Measurements from ENCODE around the gene CBL.

The CBL gene

DNA sequence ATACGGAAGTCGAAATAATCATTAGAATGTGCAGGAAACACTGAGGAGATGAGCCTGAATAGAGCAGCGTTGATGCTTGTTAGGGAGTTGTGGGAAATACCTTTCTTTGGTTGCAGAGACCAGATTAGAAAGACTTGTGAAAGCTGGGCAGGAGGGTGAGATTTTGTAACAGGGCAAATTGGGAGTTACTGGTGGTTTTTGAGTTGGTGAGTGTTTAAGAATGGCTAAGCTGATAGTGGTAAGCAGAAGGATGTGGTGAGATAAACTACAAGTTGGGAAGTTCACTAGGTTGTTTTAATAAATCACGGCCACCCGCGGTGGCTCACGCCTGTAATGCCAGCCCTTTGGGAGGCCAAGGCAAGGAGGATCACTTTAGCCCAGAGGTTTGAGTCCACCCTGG lies 76.4 kb downstream of the CBL start:
- TF ChIP-seq, protein P1, sequence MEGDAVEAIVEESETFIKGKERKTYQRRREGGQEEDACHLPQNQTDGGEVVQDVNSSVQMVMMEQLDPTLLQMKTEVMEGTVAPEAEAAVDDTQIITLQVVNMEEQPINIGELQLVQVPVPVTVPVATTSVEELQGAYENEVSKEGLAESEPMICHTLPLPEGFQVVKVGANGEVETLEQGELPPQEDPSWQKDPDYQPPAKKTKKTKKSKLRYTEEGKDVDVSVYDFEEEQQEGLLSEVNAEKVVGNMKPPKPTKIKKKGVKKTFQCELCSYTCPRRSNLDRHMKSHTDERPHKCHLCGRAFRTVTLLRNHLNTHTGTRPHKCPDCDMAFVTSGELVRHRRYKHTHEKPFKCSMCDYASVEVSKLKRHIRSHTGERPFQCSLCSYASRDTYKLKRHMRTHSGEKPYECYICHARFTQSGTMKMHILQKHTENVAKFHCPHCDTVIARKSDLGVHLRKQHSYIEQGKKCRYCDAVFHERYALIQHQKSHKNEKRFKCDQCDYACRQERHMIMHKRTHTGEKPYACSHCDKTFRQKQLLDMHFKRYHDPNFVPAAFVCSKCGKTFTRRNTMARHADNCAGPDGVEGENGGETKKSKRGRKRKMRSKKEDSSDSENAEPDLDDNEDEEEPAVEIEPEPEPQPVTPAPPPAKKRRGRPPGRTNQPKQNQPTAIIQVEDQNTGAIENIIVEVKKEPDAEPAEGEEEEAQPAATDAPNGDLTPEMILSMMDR (IDR thresholded peaks at IDR 0.05; ENCODE audit: borderline replicate concordance, control extremely low read depth, extremely low read depth, insufficient read depth, missing control alignments), result no peak
- no peak for DNase-seq (ENCODE audit: low spot score)
- in situ Hi-C loops (cut with MboI; ENCODE audit: low sequenced_read_pairs, unreplicated experiment), result no loop called here

DNA sequence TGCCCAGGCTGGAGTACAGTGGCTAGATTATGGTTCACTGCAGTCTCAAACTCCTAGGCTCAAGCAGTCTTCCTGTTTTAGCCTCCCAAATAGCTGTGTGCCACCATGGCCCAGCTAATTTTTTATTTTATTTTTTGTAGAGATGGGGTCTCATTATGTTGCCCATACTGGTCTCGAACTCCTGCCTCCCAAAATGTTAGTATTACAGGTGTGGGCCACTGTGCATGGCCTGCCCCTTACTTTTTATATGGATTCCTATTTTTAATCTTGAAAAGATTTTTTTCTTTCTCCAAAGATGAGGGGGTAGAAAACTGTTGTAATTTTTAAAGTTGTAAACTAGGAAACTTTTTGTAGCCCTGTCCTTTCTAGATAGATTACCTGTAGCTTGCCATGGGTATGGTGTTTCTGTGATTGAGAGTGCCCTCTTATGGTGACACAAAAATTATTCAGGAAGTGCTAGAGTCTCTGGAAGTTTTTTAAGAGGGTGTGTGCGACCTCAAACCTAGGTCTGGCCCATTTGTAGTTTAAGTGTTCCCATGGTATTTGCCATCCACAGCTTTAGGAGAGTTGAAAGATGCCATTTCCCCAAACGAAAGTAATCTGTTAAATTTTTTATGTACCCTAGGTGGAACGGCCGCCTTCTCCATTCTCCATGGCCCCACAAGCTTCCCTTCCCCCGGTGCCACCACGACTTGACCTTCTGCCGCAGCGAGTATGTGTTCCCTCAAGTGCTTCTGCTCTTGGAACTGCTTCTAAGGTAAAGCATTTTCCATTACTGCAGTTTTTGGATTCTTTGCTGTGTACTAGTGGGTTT lies 78.4 kb downstream of the CBL start:
- in situ Hi-C loops (cut with MboI; ENCODE audit: low sequenced_read_pairs, unreplicated experiment), result no loop called here
- DNase-seq (ENCODE audit: low spot score), result peak; percentile 73
- TF ChIP-seq, protein P1 (IDR thresholded peaks at IDR 0.05; ENCODE audit: borderline replicate concordance, control extremely low read depth, extremely low read depth, insufficient read depth, missing control alignments), result peak; percentile 32

DNA sequence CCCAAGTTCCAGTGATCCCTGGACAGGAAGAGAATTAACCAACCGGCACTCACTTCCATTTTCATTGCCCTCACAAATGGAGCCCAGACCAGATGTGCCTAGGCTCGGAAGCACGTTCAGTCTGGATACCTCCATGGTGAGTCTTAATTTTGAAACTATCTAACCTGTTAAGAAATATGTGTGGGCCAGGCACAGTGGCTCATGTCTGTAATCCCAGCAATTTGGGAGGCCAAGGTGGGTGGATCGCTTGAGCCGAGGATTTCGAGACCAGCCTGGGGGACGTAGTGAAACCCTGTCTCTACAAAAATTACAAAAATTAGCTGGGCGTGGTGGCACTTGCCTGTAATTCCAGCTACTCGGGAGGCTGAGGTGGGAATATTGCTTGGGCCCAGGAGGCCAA lies 79.3 kb downstream of the CBL start:
- no peak for DNase-seq (ENCODE audit: low spot score)
- in situ Hi-C loops (cut with MboI; ENCODE audit: low sequenced_read_pairs, unreplicated experiment), result no loop called here
- TF ChIP-seq, protein P1 (IDR thresholded peaks at IDR 0.05; ENCODE audit: borderline replicate concordance, control extremely low read depth, extremely low read depth, insufficient read depth, missing control alignments), result no peak

DNA sequence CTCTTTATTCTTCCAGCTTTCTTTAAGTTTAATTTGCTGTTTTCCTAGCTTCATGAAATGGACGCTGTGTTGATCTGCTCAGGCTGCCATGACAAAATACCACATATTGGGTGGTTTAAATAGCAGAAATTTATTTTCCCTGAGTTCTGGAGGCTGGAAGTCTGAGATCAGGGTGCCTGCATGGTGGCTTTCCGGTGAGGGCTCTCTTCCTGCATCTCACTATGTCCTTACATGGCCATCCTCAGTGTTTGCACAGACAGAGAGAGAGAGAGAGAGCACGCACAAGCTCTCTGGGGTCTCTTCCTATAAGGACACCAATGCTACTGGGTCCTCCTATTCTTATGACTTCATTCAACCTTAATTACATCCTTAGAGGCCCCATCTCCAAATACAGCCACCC lies 82.1 kb downstream of the CBL start:
- TF ChIP-seq, protein P1 (IDR thresholded peaks at IDR 0.05; ENCODE audit: borderline replicate concordance, control extremely low read depth, extremely low read depth, insufficient read depth, missing control alignments), result no peak

DNA sequence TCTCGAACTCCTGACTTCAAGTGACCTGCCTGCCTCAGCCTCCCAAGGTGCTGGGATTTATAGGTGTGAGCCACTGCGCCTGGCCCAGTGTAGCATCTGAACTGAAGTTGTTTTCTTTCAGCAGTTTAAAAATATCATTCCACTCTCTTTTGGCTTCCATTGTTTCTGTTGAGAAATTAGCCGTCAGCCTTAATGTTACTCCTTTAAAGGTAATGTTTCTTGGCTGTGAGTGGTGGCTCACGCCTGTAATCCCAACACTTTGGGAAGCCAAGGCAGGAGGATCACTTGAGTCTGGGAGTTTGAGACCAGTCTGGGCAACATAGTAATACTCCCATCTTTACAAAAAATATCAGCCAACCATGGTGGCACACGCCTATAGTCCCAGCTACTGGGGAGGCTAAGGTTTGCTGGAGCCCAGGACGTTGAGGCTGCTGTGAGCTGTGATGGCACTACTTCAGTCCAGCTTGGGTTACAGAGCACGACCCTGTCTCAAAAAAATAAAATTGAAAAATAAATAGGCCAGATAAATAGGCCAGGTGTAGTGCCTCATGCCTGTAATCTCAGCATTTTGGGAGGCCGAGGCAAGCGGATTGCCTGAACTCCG lies 84.9 kb downstream of the CBL start:
- in situ Hi-C loops (cut with MboI; ENCODE audit: low sequenced_read_pairs, unreplicated experiment), result no loop called here
- DNase-seq (ENCODE audit: low spot score), result no peak
- TF ChIP-seq, protein P1 (IDR thresholded peaks at IDR 0.05; ENCODE audit: borderline replicate concordance, control extremely low read depth, extremely low read depth, insufficient read depth, missing control alignments), result no peak

More for the DNA sequence above, 82.1 kb downstream of the CBL start:
- in situ Hi-C loops (cut with MboI; ENCODE audit: low sequenced_read_pairs, unreplicated experiment), result no loop called here
- no peak for DNase-seq (ENCODE audit: low spot score)

DNA sequence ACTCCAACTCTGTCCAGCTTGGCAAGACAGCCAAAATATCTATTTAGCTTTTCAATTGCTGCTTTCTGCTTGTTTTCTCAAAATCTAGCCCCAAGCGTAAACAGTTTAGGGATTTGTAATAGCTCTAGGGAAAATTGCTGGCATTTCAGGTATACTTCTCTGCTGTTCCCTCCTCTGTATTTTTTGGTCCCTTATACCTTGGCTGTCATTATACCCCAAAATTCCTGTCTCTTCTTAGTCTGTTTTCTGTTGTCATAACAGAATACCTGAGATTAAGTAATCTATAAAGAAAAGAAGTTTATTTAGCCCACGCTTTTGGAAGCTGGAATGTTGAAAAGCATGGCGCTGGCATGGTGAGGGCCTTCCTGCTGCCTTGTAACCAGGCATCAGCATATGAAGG lies 87.3 kb downstream of the CBL start:
- in situ Hi-C loops (cut with MboI; ENCODE audit: low sequenced_read_pairs, unreplicated experiment), result no loop called here
- DNase-seq (ENCODE audit: low spot score), result no peak
- TF ChIP-seq, protein P1 (IDR thresholded peaks at IDR 0.05; ENCODE audit: borderline replicate concordance, control extremely low read depth, extremely low read depth, insufficient read depth, missing control alignments), result no peak
